ENCODE data around the gene ZNF805. TPM values are rescaled to one million over a fixed set of nuclear protein-coding genes. Genes with fewer than 3 reads are reported as not detected.

The ZNF805 gene
- total RNA-seq, 1 experiment from 2014 or later, result 9.2 TPM

DNA sequence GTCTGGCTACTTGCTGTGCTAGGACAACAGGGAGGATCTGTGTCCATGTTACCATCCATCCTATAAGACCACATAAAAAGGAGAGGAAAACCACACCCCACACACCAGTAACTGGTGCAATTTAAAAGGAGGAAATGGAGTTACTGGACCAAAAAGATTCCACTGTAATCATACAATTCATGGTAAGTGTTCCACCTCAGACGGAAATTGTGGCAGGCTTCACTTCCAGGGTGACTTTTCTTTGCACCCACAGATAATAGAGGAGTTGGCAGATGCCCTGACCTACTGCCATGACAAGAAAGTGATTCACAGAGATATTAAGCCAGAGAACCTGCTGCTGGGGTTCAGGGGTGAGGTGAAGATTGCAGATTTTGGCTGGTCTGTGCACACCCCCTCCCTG lies 7.2 kb upstream of the ZNF805 start:
- ChIA-PET RAD21 (ENCODE audit: low non-redundant PET in 1 of 2, low total read pairs in 2 of 2, uncharacterized antibody in 2 of 2, unreplicated experiment in 2 of 2) (no interaction called here), POLR2A (no interaction called here), CTCF (no interaction called here)
- ATAC-seq (no peak), DNase-seq (ENCODE audit: low read depth, low spot score) (no peak)
- Histone ChIP-seq H4K20me1 (ENCODE audit: insufficient read depth) (no peaks in the 10 kb centered on the region), H3K27ac (ENCODE audit: low read depth, low read length) (no peak overlapping the region), H3K4me2 (ENCODE audit: low read length) (no peak overlapping the region), H3K27me3 (ENCODE audit: insufficient read depth, low read length) (no peaks in the 10 kb centered on the region), H3K9me3 (ENCODE audit: control insufficient read depth in 1 of 2, insufficient read depth in 1 of 2, low read depth in 1 of 2, low read length in 2 of 2) (no peaks in the 10 kb centered on the region), H3K9me2 (ENCODE audit: insufficient read depth) (no peaks in the 10 kb centered on the region), H3K79me2 (ENCODE audit: insufficient read depth, low read length) (no peaks in the 10 kb centered on the region), H3K36me3 (ENCODE audit: control insufficient read depth in 1 of 2, insufficient read depth in 2 of 2, low read length in 2 of 2) (no peaks in the 10 kb centered on the region), H3K9ac (ENCODE audit: low read length) (no peak overlapping the region), H3K4me3 (replicated peaks in 1 of 2; ENCODE audit: low read depth in 1 of 2, low read length in 2 of 2) (no peak overlapping the region), H3K4me1 (ENCODE audit: control insufficient read depth in 1 of 2, insufficient read depth in 2 of 2, low read length in 2 of 2) (no peaks in the 10 kb centered on the region), H2AFZ (ENCODE audit: low read depth, low read length, poor library complexity, severe bottlenecking) (no peak overlapping the region)
- intact Hi-C loops (cut with micrococcal nuclease), result no loop called here
- TF ChIP-seq, protein P1, sequence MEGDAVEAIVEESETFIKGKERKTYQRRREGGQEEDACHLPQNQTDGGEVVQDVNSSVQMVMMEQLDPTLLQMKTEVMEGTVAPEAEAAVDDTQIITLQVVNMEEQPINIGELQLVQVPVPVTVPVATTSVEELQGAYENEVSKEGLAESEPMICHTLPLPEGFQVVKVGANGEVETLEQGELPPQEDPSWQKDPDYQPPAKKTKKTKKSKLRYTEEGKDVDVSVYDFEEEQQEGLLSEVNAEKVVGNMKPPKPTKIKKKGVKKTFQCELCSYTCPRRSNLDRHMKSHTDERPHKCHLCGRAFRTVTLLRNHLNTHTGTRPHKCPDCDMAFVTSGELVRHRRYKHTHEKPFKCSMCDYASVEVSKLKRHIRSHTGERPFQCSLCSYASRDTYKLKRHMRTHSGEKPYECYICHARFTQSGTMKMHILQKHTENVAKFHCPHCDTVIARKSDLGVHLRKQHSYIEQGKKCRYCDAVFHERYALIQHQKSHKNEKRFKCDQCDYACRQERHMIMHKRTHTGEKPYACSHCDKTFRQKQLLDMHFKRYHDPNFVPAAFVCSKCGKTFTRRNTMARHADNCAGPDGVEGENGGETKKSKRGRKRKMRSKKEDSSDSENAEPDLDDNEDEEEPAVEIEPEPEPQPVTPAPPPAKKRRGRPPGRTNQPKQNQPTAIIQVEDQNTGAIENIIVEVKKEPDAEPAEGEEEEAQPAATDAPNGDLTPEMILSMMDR (IDR thresholded peaks at IDR 0.05 in 2 of 3, conservative IDR thresholded peaks at IDR 0.05 in 1 of 3; ENCODE audit: borderline replicate concordance in 1 of 3, insufficient read depth in 1 of 3, low read depth in 2 of 3, low read length in 2 of 3), result no peak
- TF ChIP-seq SRF (IDR thresholded peaks at IDR 0.05; ENCODE audit: low read depth) (no peak), CBX3 (IDR thresholded peaks at IDR 0.05; ENCODE audit: low read depth) (no peak), EZH2 (IDR thresholded peaks at IDR 0.05) (no peak)
- TF ChIP-seq, protein P2, sequence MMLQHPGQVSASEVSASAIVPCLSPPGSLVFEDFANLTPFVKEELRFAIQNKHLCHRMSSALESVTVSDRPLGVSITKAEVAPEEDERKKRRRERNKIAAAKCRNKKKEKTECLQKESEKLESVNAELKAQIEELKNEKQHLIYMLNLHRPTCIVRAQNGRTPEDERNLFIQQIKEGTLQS (IDR thresholded peaks at IDR 0.05), result no peak
- no TSS peak for BruUV-seq (replicated peaks)

DNA sequence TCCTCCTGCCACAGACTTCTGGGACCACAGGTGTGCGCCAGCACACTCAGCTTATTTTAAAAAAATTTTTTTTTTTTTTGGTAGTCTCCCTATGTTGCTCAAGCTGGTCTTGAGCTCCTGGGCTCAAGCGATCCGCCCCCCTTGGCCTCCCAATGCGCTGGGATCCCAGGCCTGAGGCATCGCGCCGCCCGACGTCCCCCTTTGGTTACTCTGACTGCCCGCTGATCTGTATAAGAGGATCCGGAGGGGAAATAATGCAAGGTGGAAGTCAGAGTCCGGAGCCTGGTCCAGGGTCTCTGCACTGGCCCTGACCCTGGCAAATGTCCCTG lies 486 bp upstream of the ZNF805 start:
- no peaks in the 10 kb centered on the region for H3K9me2 ChIP-seq (ENCODE audit: insufficient read depth)
- peak overlapping the region; percentile 82 to 90 for H3K4me3 ChIP-seq (replicated peaks in 1 of 2; ENCODE audit: low read depth in 1 of 2, low read length in 2 of 2)
- ChIA-PET RAD21 (ENCODE audit: low non-redundant PET in 1 of 2, low total read pairs in 2 of 2, uncharacterized antibody in 2 of 2, unreplicated experiment in 2 of 2) (no interaction called here), CTCF (no interaction called here), POLR2A (no interaction called here)
- peak overlapping the region; percentile 75; the same call in 1 of the 2 replicates for H3K9ac ChIP-seq (ENCODE audit: low read length)
- no peaks in the 10 kb centered on the region for H4K20me1 ChIP-seq (ENCODE audit: insufficient read depth)
- DNase-seq (ENCODE audit: low read depth, low spot score) (no peak), ATAC-seq (no peak; the same call in 1 of the 2 replicates)
- intact Hi-C loops (cut with micrococcal nuclease), result loop anchor here (1.0 kb wide), 1 partner anchor 40 kb away; the partner anchor contains the start of gene ZNF460
- peaks cover 32% of the 10 kb centered on the region for H3K79me2 ChIP-seq (ENCODE audit: insufficient read depth, low read length)
- no peaks in the 10 kb centered on the region for H3K27me3 ChIP-seq (ENCODE audit: insufficient read depth, low read length)
- no peaks in the 10 kb centered on the region for H3K9me3 ChIP-seq (ENCODE audit: control insufficient read depth in 1 of 2, insufficient read depth in 1 of 2, low read depth in 1 of 2, low read length in 2 of 2)
- H3K36me3 ChIP-seq (ENCODE audit: control insufficient read depth in 1 of 2, insufficient read depth in 2 of 2, low read length in 2 of 2), result peaks cover 0 to 1% of the 10 kb centered on the region in 2 experiments; a peak in 1 of 4 replicates
- no peak overlapping the region for H2AFZ ChIP-seq (ENCODE audit: low read depth, low read length, poor library complexity, severe bottlenecking)
- peak overlapping the region; percentile 80 for H3K4me2 ChIP-seq (ENCODE audit: low read length)
- peaks cover 6 to 16% of the 10 kb centered on the region in 2 experiments; a peak in 3 of 4 replicates for H3K4me1 ChIP-seq (ENCODE audit: control insufficient read depth in 1 of 2, insufficient read depth in 2 of 2, low read length in 2 of 2)
- BruUV-seq (replicated peaks), result TSS peak; percentile 66
- peak overlapping the region; percentile 81 for H3K27ac ChIP-seq (ENCODE audit: low read depth, low read length)
- no peak for TF ChIP-seq EZH2phosphoT487 (IDR thresholded peaks at IDR 0.05; ENCODE audit: borderline replicate concordance)
- TF ChIP-seq, protein P3, sequence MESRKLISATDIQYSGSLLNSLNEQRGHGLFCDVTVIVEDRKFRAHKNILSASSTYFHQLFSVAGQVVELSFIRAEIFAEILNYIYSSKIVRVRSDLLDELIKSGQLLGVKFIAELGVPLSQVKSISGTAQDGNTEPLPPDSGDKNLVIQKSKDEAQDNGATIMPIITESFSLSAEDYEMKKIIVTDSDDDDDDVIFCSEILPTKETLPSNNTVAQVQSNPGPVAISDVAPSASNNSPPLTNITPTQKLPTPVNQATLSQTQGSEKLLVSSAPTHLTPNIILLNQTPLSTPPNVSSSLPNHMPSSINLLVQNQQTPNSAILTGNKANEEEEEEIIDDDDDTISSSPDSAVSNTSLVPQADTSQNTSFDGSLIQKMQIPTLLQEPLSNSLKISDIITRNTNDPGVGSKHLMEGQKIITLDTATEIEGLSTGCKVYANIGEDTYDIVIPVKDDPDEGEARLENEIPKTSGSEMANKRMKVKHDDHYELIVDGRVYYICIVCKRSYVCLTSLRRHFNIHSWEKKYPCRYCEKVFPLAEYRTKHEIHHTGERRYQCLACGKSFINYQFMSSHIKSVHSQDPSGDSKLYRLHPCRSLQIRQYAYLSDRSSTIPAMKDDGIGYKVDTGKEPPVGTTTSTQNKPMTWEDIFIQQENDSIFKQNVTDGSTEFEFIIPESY (IDR thresholded peaks at IDR 0.05; ENCODE audit: extremely low read depth, insufficient replicate concordance, low read length), result no peak
- no peak for TF ChIP-seq TCF7L2 (IDR thresholded peaks at IDR 0.05; ENCODE audit: borderline replicate concordance, extremely low read depth, insufficient read depth, insufficient read length)
- TF ChIP-seq, protein P4, sequence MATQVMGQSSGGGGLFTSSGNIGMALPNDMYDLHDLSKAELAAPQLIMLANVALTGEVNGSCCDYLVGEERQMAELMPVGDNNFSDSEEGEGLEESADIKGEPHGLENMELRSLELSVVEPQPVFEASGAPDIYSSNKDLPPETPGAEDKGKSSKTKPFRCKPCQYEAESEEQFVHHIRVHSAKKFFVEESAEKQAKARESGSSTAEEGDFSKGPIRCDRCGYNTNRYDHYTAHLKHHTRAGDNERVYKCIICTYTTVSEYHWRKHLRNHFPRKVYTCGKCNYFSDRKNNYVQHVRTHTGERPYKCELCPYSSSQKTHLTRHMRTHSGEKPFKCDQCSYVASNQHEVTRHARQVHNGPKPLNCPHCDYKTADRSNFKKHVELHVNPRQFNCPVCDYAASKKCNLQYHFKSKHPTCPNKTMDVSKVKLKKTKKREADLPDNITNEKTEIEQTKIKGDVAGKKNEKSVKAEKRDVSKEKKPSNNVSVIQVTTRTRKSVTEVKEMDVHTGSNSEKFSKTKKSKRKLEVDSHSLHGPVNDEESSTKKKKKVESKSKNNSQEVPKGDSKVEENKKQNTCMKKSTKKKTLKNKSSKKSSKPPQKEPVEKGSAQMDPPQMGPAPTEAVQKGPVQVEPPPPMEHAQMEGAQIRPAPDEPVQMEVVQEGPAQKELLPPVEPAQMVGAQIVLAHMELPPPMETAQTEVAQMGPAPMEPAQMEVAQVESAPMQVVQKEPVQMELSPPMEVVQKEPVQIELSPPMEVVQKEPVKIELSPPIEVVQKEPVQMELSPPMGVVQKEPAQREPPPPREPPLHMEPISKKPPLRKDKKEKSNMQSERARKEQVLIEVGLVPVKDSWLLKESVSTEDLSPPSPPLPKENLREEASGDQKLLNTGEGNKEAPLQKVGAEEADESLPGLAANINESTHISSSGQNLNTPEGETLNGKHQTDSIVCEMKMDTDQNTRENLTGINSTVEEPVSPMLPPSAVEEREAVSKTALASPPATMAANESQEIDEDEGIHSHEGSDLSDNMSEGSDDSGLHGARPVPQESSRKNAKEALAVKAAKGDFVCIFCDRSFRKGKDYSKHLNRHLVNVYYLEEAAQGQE (IDR thresholded peaks at IDR 0.05; ENCODE audit: low read depth), result no peak
- TF ChIP-seq CBX3 (IDR thresholded peaks at IDR 0.05; ENCODE audit: low read depth), result no peak
- no peak for TF ChIP-seq JUND (IDR thresholded peaks at IDR 0.05)
- TF ChIP-seq YY1 (IDR thresholded peaks at IDR 0.05; ENCODE audit: extremely low read depth, insufficient replicate concordance, low read depth, low read length), result no peak
- no peak for TF ChIP-seq SIN3A (IDR thresholded peaks at IDR 0.05; ENCODE audit: low read depth)

Data from HCT116 (cell line).